Measurements from ENCODE around the gene PARP8.
"Not testable (repeated sequence)": the region's sequence is repeated elsewhere in the genome, so short reads cannot be mapped to it uniquely, and the experiment has no call there.

DNA sequence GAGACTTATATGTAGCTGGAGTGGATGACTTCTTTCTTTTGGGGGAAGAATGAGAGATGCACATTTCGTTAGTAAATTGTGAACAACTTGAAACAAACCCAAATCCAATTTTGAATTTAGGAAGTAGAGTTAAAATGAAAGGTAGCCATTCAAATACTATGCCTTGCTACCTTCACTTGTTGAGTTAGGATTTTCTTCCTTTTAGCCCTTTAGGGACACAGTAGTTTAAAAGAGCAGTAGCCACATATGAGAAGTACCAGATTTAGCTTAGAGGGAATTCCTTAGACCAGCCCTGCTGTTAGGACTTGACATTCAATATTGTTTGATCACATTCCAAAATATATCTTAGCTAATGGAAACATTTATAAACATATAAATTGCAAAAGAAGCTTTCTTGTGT is 2.2 kb downstream of the PARP8 start:
- not testable (repeated sequence) for TF ChIP-seq EZH2 (IDR thresholded peaks at IDR 0.05; ENCODE audit: low read length, unreplicated experiment); EZH2phosphoT487 (IDR thresholded peaks at IDR 0.05; ENCODE audit: borderline replicate concordance, low read length)
- TF ChIP-seq, protein P1, sequence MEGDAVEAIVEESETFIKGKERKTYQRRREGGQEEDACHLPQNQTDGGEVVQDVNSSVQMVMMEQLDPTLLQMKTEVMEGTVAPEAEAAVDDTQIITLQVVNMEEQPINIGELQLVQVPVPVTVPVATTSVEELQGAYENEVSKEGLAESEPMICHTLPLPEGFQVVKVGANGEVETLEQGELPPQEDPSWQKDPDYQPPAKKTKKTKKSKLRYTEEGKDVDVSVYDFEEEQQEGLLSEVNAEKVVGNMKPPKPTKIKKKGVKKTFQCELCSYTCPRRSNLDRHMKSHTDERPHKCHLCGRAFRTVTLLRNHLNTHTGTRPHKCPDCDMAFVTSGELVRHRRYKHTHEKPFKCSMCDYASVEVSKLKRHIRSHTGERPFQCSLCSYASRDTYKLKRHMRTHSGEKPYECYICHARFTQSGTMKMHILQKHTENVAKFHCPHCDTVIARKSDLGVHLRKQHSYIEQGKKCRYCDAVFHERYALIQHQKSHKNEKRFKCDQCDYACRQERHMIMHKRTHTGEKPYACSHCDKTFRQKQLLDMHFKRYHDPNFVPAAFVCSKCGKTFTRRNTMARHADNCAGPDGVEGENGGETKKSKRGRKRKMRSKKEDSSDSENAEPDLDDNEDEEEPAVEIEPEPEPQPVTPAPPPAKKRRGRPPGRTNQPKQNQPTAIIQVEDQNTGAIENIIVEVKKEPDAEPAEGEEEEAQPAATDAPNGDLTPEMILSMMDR (conservative IDR thresholded peaks at IDR 0.05; ENCODE audit: low read depth, low read length) = not testable (repeated sequence)

Measured in PC-3 (cell line).